Measurements from ENCODE around the gene LTO1. TPM values are rescaled to one million over a fixed set of nuclear protein-coding genes. Genes with fewer than 3 reads are reported as not detected.

The LTO1 gene
- total and polyA plus RNA-seq, 2 of the 13 experiments (the other 11 are each of a cell fraction or from before 2014, with no cell fraction given), result 11.8 to 15.0 TPM

- TF ChIP-seq ZNF225 (CRISPR knock-in tag; IDR thresholded peaks at IDR 0.05) (no peak), MLXIP (CRISPR knock-in tag; IDR thresholded peaks at IDR 0.05; ENCODE audit: borderline replicate concordance) (no peak), ZNF878 (CRISPR knock-in tag; IDR thresholded peaks at IDR 0.05) (no peak), MED13 (CRISPR knock-in tag; IDR thresholded peaks at IDR 0.05) (peak; percentile 53; the same call in 1 of the 2 replicates), ZNF441 (CRISPR knock-in tag; IDR thresholded peaks at IDR 0.05; ENCODE audit: borderline replicate concordance) (no peak), TBP (CRISPR knock-in tag; IDR thresholded peaks at IDR 0.05) (no peak), ARID2 (CRISPR knock-in tag; IDR thresholded peaks at IDR 0.05; ENCODE audit: borderline replicate concordance) (no peak), GLI4 (CRISPR knock-in tag; IDR thresholded peaks at IDR 0.05; ENCODE audit: borderline replicate concordance) (no peak), RXRA (CRISPR knock-in tag; IDR thresholded peaks at IDR 0.05) (0 out of 2 replicates have a peak, but pooled peaks have one; percentile 53), ELF4 (CRISPR knock-in tag; IDR thresholded peaks at IDR 0.05; ENCODE audit: borderline replicate concordance) (no peak), FOXK1 (CRISPR knock-in tag; IDR thresholded peaks at IDR 0.05; ENCODE audit: borderline replicate concordance, low read depth) (no peak), POLR2AphosphoS5 (IDR thresholded peaks at IDR 0.05; ENCODE audit: low read depth, low read length) (peak; percentile 49; the same call in 1 of the 2 replicates), HOXD1 (CRISPR knock-in tag; IDR thresholded peaks at IDR 0.05) (no peak), ZBTB4 (CRISPR knock-in tag; IDR thresholded peaks at IDR 0.05; ENCODE audit: borderline replicate concordance) (no peak), ZSCAN9 (CRISPR knock-in tag; IDR thresholded peaks at IDR 0.05; ENCODE audit: borderline replicate concordance) (no peak), ZFP1 (CRISPR knock-in tag; IDR thresholded peaks at IDR 0.05) (no peak), ZNF329 (CRISPR knock-in tag; IDR thresholded peaks at IDR 0.05; ENCODE audit: low read depth) (no peak), ATF5 (CRISPR knock-in tag; IDR thresholded peaks at IDR 0.05; ENCODE audit: low read depth) (no peak), ZNF326 (CRISPR knock-in tag; IDR thresholded peaks at IDR 0.05; ENCODE audit: borderline replicate concordance) (no peak), ARID3A (IDR thresholded peaks at IDR 0.05; ENCODE audit: low read depth, low read length) (no peak), MEIS1 (CRISPR knock-in tag; IDR thresholded peaks at IDR 0.05; ENCODE audit: borderline replicate concordance) (no peak)
These were observed 36.0 kb downstream of the LTO1 start (continued) for GRCh38 chr11:69638941-69639681.

Data from HepG2 (cell line).